ENCODE measurements around the gene PWP2.

Gene PWP2

GRCh38 chr21:44072111-44072510, 35.1 kb upstream of the PWP2 start:
- H3K4me3 ChIP-seq (ENCODE audit: low read depth, low read length) = no peak overlapping the region
- no peak for DNase-seq (ENCODE audit: low read depth)
- TF ChIP-seq CTCF (IDR thresholded peaks at IDR 0.05; ENCODE audit: insufficient read depth, low read depth, low read length, missing control alignments) = no peak

- no peak overlapping the region for H3K4me3 ChIP-seq (ENCODE audit: low read depth, low read length)
- DNase-seq (ENCODE audit: low read depth) = no peak
- no peak for TF ChIP-seq CTCF (IDR thresholded peaks at IDR 0.05; ENCODE audit: insufficient read depth, low read depth, low read length, missing control alignments)
These were observed 32.8 kb upstream of the PWP2 start for GRCh38 chr21:44074315-44074958.

- TF ChIP-seq CTCF (IDR thresholded peaks at IDR 0.05; ENCODE audit: insufficient read depth, low read depth, low read length, missing control alignments) = no peak
- no peak for DNase-seq (ENCODE audit: low read depth)
- no peak overlapping the region for H3K4me3 ChIP-seq (ENCODE audit: low read depth, low read length)
These were observed 30.9 kb upstream of the PWP2 start for GRCh38 chr21:44076316-44076715.

GRCh38 chr21:44078411-44078981, 28.7 kb upstream of the PWP2 start:
- no peak for TF ChIP-seq CTCF (IDR thresholded peaks at IDR 0.05; ENCODE audit: insufficient read depth, low read depth, low read length, missing control alignments)
- DNase-seq (ENCODE audit: low read depth) = no peak

GRCh38 chr21:44079446-44079845, 27.8 kb upstream of the PWP2 start:
- no peak for TF ChIP-seq CTCF (IDR thresholded peaks at IDR 0.05; ENCODE audit: insufficient read depth, low read depth, low read length, missing control alignments)
- no peak for DNase-seq (ENCODE audit: low read depth)
- no peak overlapping the region for H3K4me3 ChIP-seq (ENCODE audit: low read depth, low read length)

More at GRCh38 chr21:44078411-44078981, 28.7 kb upstream of the PWP2 start:
- H3K4me3 ChIP-seq (ENCODE audit: low read depth, low read length) = no peak overlapping the region

- no peak overlapping the region for H3K4me3 ChIP-seq (ENCODE audit: low read depth, low read length)
- DNase-seq (ENCODE audit: low read depth) = no peak
- TF ChIP-seq CTCF (IDR thresholded peaks at IDR 0.05; ENCODE audit: insufficient read depth, low read depth, low read length, missing control alignments) = no peak
These were observed 27.4 kb upstream of the PWP2 start for GRCh38 chr21:44079846-44080245.

Measured in GM12865 (cell line).